Fibroblast of the conjunctiva (primary cell): ENCODE data around the gene PHC3.

Experiments used
- DNase-seq: peaks from one replicate; pipeline ENCODE4 v3.0.0-alpha.2; 2010; ENCODE audit warnings: low read depth

Gene PHC3

DNA sequence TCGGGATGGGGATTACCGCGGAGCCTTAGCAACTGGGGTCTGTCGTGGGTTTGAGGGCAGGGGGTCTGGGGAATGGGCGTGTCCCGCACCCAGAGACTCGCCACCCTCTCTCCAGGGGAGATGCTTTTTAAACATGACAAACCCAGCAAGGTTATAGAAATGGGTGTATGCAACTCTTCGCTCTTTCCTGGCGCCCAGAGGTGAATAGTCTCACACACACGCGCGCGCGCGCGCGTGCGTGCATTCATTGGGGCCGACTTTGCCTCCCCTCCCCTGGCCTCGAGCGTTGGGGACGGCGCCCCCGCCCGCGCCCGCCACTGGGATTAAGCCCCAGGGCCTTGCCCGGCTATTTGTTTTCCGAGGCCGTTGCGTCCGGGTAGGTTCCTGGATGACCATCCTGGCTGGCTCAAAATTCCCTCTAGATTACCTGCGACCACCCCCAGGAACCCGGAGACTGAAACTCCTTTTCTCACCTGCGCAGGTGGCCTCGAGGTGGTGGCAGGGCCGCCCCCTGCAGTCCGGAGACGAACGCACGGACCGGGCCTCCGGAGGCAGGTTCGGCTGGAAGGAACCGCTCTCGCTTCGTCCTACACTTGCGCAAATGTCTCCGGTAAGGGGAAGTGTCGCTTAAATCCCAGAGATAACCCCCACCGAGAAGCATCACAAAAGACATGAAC lies 143.0 kb downstream of the PHC3 start:
- no peak for DNase-seq
